Peyer's patch (tissue), 4 donors: ENCODE data around the gene TNNI3K. TPM values are rescaled to one million over a fixed set of nuclear protein-coding genes. Genes with fewer than 3 reads are reported as not detected.

Source experiments
- DNase-seq, 3 donors: peaks; one replicate each; pipeline ENCODE4 v3.0.0-alpha.2; 2017 to 2019
- H3K27ac ChIP-seq, 4 donors: fragments of 200-600 bp; sonication (generic); one replicate each; pipeline ENCODE4 v1.5.1; 2016 to 2019
- H3K27me3 ChIP-seq, 2 donors: fragments of 200-600 bp; sonication (generic); one replicate each; pipeline ENCODE4 v1.5.1; 2019
- H3K36me3 ChIP-seq, 3 donors: fragments of 200-600 bp; sonication (generic); one replicate each; pipeline ENCODE4 v1.5.1; 2016 to 2019
- H3K4me1 ChIP-seq, 4 donors: fragments of 200-600 bp; sonication (generic); one replicate each; pipeline ENCODE4 v1.5.1; 2016 to 2019
- H3K4me3 ChIP-seq, 4 donors: fragments of 200-600 bp; sonication (generic); 1 replicate in 3 of 4; 2 replicates in 1 of 4; pipeline ENCODE4 v1.5.1; 2016 to 2019; ENCODE audit warnings: mild to moderate bottlenecking in 1 of 4
- H3K9me3 ChIP-seq, 4 donors: fragments of 200-600 bp; sonication (generic); one replicate each; pipeline ENCODE4 v1.5.1; 2016 to 2019; ENCODE audit warnings: mild to moderate bottlenecking in 1 of 4
- POLR2A ChIP-seq, 2 donors: fragments of 450-650 bp; IDR thresholded peaks; one replicate each; pipeline ENCODE4 v1.5.1; 2017; ENCODE audit warnings: antibody characterized with exemption in 2 of 2, mild to moderate bottlenecking in 2 of 2, moderate library complexity in 2 of 2
- total RNA-seq, 4 donors: library from RNA; depleted of rRNA; stranded (reverse); fragments of >200 nt; gene quantifications; one replicate each; pipeline ENCODE4 v1.1.0, GENCODE V29; 2016
- TF ChIP-seq, protein P1 (sequence below), 6 experiments: fragments of 450-650 bp in 4 of 6; fragments of 200-600 bp in 2 of 6; sonication (generic) in 1 of 6; IDR thresholded peaks; one replicate each; pipeline ENCODE4 v1.5.1; 2017 to 2019; ENCODE audit warnings: antibody characterized with exemption in 6 of 6, mild to moderate bottlenecking in 3 of 6, moderate library complexity in 1 of 6

The TNNI3K gene
- total RNA-seq, 4 donors from 2014 or later: 2.0 TPM; not detected in 3

DNA sequence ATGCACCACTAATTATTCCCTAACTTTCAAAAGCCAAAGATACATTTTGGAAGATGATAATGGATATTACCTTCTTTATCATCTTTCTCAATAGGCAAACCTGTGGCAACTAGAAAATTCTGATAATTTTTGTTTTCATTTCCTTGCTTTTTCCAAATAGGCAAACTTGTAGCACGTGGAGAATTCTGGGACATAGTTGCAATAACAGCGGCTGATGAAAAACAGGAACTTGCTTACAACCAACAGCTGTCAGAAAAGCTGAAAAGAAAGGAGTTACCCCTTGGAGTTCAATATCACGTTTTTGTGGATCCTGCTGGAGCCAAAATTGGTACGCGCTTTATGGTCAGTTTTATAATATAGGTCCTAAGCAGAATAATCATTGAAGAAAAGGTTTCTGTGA is 35.7 kb upstream of the TNNI3K start:
- H3K36me3 ChIP-seq: peaks cover 0 to 30% (median 0%) of the 10 kb centered on the region in 3 donors
- TF ChIP-seq, protein P1, sequence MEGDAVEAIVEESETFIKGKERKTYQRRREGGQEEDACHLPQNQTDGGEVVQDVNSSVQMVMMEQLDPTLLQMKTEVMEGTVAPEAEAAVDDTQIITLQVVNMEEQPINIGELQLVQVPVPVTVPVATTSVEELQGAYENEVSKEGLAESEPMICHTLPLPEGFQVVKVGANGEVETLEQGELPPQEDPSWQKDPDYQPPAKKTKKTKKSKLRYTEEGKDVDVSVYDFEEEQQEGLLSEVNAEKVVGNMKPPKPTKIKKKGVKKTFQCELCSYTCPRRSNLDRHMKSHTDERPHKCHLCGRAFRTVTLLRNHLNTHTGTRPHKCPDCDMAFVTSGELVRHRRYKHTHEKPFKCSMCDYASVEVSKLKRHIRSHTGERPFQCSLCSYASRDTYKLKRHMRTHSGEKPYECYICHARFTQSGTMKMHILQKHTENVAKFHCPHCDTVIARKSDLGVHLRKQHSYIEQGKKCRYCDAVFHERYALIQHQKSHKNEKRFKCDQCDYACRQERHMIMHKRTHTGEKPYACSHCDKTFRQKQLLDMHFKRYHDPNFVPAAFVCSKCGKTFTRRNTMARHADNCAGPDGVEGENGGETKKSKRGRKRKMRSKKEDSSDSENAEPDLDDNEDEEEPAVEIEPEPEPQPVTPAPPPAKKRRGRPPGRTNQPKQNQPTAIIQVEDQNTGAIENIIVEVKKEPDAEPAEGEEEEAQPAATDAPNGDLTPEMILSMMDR (IDR thresholded peaks at IDR 0.05): no peak
- no peak for TF ChIP-seq POLR2A (IDR thresholded peaks at IDR 0.05)
- no peaks in the 10 kb centered on the region for H3K9me3 ChIP-seq
- peaks cover 0 to 12% (median 0%) of the 10 kb centered on the region in 4 donors for H3K4me1 ChIP-seq
- no peak overlapping the region for H3K27ac ChIP-seq
- H3K27me3 ChIP-seq: no peaks in the 10 kb centered on the region
- peak overlapping the region in 1 of 4 donors; percentile 63 for H3K4me3 ChIP-seq
- DNase-seq: no peak

GRCh38 chr1:74205266-74205665 is 29.9 kb upstream of the TNNI3K start:
- Histone ChIP-seq H3K4me3 (no peak overlapping the region), H3K27me3 (no peaks in the 10 kb centered on the region), H3K9me3 (no peaks in the 10 kb centered on the region), H3K36me3 (peaks cover 0 to 24% (median 0%) of the 10 kb centered on the region in 3 donors), H3K27ac (no peak overlapping the region), H3K4me1 (no peaks in the 10 kb centered on the region)
- DNase-seq: no peak
- TF ChIP-seq POLR2A (IDR thresholded peaks at IDR 0.05): no peak
- TF ChIP-seq, protein P1 (IDR thresholded peaks at IDR 0.05): no peak

DNA sequence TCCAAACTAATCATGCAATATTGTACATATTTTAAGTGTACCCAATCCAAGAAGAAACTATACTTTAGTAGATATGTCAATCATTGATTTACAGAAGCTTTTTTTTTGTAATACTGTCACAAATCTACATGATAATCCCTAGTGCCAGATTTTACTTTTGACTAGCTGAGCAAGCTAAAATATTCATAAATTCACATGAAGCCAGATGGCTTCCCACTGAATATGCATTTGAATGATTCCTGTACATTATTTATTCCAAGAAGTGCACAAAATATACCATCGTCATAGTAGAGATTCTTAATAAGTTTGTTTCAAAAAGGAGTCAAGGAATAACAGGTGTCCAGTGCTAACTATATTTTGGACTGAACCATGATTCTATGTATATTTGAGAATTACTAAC is 20.0 kb upstream of the TNNI3K start:
- TF ChIP-seq POLR2A (IDR thresholded peaks at IDR 0.05): no peak
- TF ChIP-seq, protein P1 (IDR thresholded peaks at IDR 0.05): no peak
- H3K9me3 ChIP-seq: no peaks in the 10 kb centered on the region
- H3K4me3 ChIP-seq: no peak overlapping the region
- no peaks in the 10 kb centered on the region for H3K4me1 ChIP-seq
- H3K27me3 ChIP-seq: no peaks in the 10 kb centered on the region
- no peak for DNase-seq
- no peaks in the 10 kb centered on the region for H3K36me3 ChIP-seq
- H3K27ac ChIP-seq: no peak overlapping the region

DNA sequence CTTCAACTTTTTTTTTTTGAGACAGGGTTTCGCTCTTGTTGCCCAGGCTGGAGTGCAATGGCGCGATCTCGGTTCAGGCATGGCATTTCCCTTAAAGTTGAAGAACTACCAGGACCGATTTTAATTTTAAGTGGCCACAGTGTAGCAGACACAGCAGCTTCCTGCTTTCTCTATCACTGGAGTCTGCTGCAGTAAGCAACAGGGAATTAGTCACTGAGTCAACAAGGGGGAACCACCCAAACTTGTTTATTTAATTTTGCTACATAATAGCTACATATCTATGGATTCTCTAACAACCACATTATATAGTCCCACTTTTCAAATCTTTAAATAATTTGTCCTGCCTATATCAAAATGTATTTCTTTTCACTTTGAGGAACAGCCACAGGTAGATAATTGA is 12.5 kb upstream of the TNNI3K start:
- Histone ChIP-seq H3K9me3 (no peaks in the 10 kb centered on the region), H3K27ac (no peak overlapping the region), H3K4me1 (no peaks in the 10 kb centered on the region), H3K36me3 (no peaks in the 10 kb centered on the region), H3K27me3 (no peaks in the 10 kb centered on the region), H3K4me3 (no peak overlapping the region)
- TF ChIP-seq, protein P1 (IDR thresholded peaks at IDR 0.05): no peak
- no peak for TF ChIP-seq POLR2A (IDR thresholded peaks at IDR 0.05)
- DNase-seq: no peak

DNA sequence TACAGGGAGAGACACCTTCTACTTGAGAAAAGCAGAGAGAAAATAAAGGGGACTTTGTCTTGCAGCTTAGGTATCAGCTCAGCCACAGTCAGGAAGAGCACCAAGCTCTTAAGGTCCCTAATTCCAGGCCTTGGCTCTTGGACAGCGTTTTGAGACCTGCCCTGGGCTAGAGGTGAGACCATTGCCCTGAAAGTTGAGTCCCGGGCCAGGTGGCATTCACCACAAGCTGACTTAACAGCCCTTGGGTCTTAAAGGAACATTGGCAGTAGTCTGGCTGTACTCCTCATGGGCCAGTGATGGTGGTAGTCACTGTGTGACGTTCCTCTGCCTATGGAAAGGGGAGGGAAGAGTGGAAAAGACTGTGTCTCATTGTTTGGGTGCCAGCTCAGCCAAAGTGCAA is 11.7 kb upstream of the TNNI3K start:
- Histone ChIP-seq H3K4me3 (no peak overlapping the region), H3K4me1 (no peaks in the 10 kb centered on the region), H3K27ac (no peak overlapping the region), H3K27me3 (no peaks in the 10 kb centered on the region), H3K9me3 (no peaks in the 10 kb centered on the region), H3K36me3 (no peaks in the 10 kb centered on the region)
- TF ChIP-seq POLR2A (IDR thresholded peaks at IDR 0.05): no peak
- TF ChIP-seq, protein P1 (IDR thresholded peaks at IDR 0.05): no peak
- no peak for DNase-seq

DNA sequence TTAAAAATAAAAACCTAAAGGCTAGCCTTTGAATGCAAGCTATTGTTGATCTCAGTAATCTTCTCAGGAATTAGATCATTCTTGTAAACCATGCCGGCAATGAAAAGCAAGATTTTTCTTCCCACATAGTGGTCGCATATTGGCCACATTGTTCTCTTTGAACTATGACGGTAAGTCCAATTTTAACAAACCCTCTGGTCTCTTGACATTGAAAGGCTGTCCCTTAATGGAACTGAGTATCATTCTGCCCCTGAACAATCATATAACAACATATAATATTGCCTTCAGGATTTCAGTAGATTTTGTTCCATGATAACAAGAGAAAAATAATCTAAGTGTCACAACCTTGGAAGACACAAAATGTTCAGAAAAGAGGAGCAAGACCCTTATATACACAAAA is 1.3 kb downstream of the TNNI3K start:
- Histone ChIP-seq H3K27me3 (no peaks in the 10 kb centered on the region), H3K27ac (no peak overlapping the region), H3K4me3 (no peak overlapping the region), H3K4me1 (no peaks in the 10 kb centered on the region), H3K36me3 (no peaks in the 10 kb centered on the region), H3K9me3 (no peaks in the 10 kb centered on the region)
- no peak for DNase-seq
- no peak for TF ChIP-seq POLR2A (IDR thresholded peaks at IDR 0.05)
- TF ChIP-seq, protein P1 (IDR thresholded peaks at IDR 0.05): no peak
